ENCODE data around the gene DMD. TPM values are rescaled to one million over a fixed set of nuclear protein-coding genes. Genes with fewer than 3 reads are reported as not detected.

DMD gene
- total RNA-seq, 1 donor from 2014 or later = 9.7 TPM

GRCh38 chrX:31522760-31523159, 1688.6 kb downstream of the DMD start:
- H3K9me3 Mint-ChIP-seq = peaks cover 15% of the 10 kb centered on the region

GRCh38 chrX:31521941-31522340, 1689.4 kb downstream of the DMD start:
- H3K27me3 Mint-ChIP-seq (ENCODE audit: low read depth) = no peaks in the 10 kb centered on the region
- peaks cover 26% of the 10 kb centered on the region for H3K4me1 Mint-ChIP-seq
- peaks cover 3% of the 10 kb centered on the region for H3K36me3 Mint-ChIP-seq (ENCODE audit: low read depth)
- DNase-seq (ENCODE audit: low read depth, low spot score) = no peak
- no peak overlapping the region for H3K27ac Mint-ChIP-seq (ENCODE audit: unreplicated experiment)
- H3K9me3 Mint-ChIP-seq = peaks cover 17% of the 10 kb centered on the region
- no peak for TF ChIP-seq CTCF (conservative IDR thresholded peaks at IDR 0.05)
- no peak overlapping the region for H3K4me3 Mint-ChIP-seq

More at GRCh38 chrX:31522760-31523159, 1688.6 kb downstream of the DMD start:
- Mint-ChIP-seq H3K4me1 (peaks cover 26% of the 10 kb centered on the region), H3K27me3 (ENCODE audit: low read depth) (no peaks in the 10 kb centered on the region), H3K27ac (ENCODE audit: unreplicated experiment) (no peak overlapping the region), H3K36me3 (ENCODE audit: low read depth) (peaks cover 3% of the 10 kb centered on the region), H3K4me3 (no peak overlapping the region)
- TF ChIP-seq CTCF (conservative IDR thresholded peaks at IDR 0.05) = no peak
- DNase-seq (ENCODE audit: low read depth, low spot score) = no peak

- Mint-ChIP-seq H3K4me1 (peaks cover 4% of the 10 kb centered on the region), H3K4me3 (no peak overlapping the region), H3K36me3 (ENCODE audit: low read depth) (peaks cover 9% of the 10 kb centered on the region), H3K27ac (ENCODE audit: unreplicated experiment) (peak overlapping the region; percentile 50), H3K27me3 (ENCODE audit: low read depth) (no peaks in the 10 kb centered on the region), H3K9me3 (peaks cover 7% of the 10 kb centered on the region)
- no peak for TF ChIP-seq CTCF (conservative IDR thresholded peaks at IDR 0.05)
- no peak for DNase-seq (ENCODE audit: low read depth, low spot score)
Observed at GRCh38 chrX:31516527-31516926, 1694.8 kb downstream of the DMD start.

GRCh38 chrX:31508338-31508737, 1703.0 kb downstream of the DMD start:
- Mint-ChIP-seq H3K36me3 (ENCODE audit: low read depth) (peaks cover 4% of the 10 kb centered on the region), H3K9me3 (peaks cover 5% of the 10 kb centered on the region), H3K4me3 (peak overlapping the region; percentile 32), H3K27ac (ENCODE audit: unreplicated experiment) (peak overlapping the region; percentile 90), H3K27me3 (ENCODE audit: low read depth) (no peaks in the 10 kb centered on the region), H3K4me1 (peaks cover 30% of the 10 kb centered on the region)
- no peak for TF ChIP-seq CTCF (conservative IDR thresholded peaks at IDR 0.05)
- no peak for DNase-seq (ENCODE audit: low read depth, low spot score)

- H3K27me3 Mint-ChIP-seq (ENCODE audit: low read depth) = no peaks in the 10 kb centered on the region
- peaks cover 2% of the 10 kb centered on the region for H3K36me3 Mint-ChIP-seq (ENCODE audit: low read depth)
- no peak for DNase-seq (ENCODE audit: low read depth, low spot score)
- H3K4me3 Mint-ChIP-seq = no peak overlapping the region
- H3K27ac Mint-ChIP-seq (ENCODE audit: unreplicated experiment) = no peak overlapping the region
- no peak for TF ChIP-seq CTCF (conservative IDR thresholded peaks at IDR 0.05)
- H3K4me1 Mint-ChIP-seq = peaks cover 30% of the 10 kb centered on the region
- peaks cover 7% of the 10 kb centered on the region for H3K9me3 Mint-ChIP-seq
Observed at GRCh38 chrX:31506928-31507327, 1704.4 kb downstream of the DMD start.

GRCh38 chrX:31506360-31506759, 1705.0 kb downstream of the DMD start:
- Mint-ChIP-seq H3K27me3 (ENCODE audit: low read depth) (no peaks in the 10 kb centered on the region), H3K27ac (ENCODE audit: unreplicated experiment) (no peak overlapping the region), H3K36me3 (ENCODE audit: low read depth) (peaks cover 2% of the 10 kb centered on the region), H3K9me3 (peaks cover 7% of the 10 kb centered on the region), H3K4me3 (no peak overlapping the region), H3K4me1 (peaks cover 30% of the 10 kb centered on the region)
- no peak for TF ChIP-seq CTCF (conservative IDR thresholded peaks at IDR 0.05)
- DNase-seq (ENCODE audit: low read depth, low spot score) = no peak
